ENCODE data around the gene GPHN. TPM values are rescaled to one million over a fixed set of nuclear protein-coding genes. Genes with fewer than 3 reads are reported as not detected.

Gene GPHN
- total and polyA plus RNA-seq, 2 of the 8 experiments (the other 6 are each of a cell fraction or from before 2014, with no cell fraction given) = 6.0 to 16.0 TPM

DNA sequence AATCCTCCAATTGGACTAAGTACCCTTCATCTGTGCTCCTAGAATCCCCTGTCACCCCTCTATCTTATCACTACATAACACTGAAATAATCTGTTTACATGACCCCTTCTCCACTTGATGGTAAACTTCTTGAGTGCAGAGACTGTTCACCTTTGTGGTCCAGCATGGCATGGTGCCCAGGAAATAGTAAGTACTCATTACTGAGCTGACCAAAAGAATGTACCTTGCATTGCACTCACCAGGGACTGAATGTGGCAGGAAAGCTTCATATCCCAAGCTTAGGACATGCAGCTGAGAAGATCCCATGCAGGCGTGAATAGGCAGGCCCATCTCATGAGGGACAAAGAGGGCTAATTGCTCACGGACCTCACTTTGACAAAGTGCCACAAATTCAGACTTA is 679.9 kb downstream of the GPHN start:
- no peak overlapping the region for H4K8ac ChIP-seq (ENCODE audit: extremely low read depth, insufficient read depth, low read length)
- no peak overlapping the region for H3K27ac ChIP-seq (ENCODE audit: low read depth, low read length)
- no peaks in the 10 kb centered on the region for H3K79me1 ChIP-seq (ENCODE audit: low read depth, low read length)
- CTCF ChIA-PET (ENCODE audit: partially characterized antibody) = interaction anchor here (1.1 to 2.1 kb wide), 3 partner anchors 13 to 148 kb away, joined by 3 to 5 read pairs (median 3); no protein-coding TSS in a partner anchor
- POLR2A ChIA-PET (ENCODE audit: partially characterized antibody) = interaction anchor here (1.3 kb wide), 1 partner anchor 9 kb away, joined by 3 read pairs; no protein-coding TSS in a partner anchor
- H3K9me3 ChIP-seq (ENCODE audit: insufficient read depth in 2 of 2, low read depth in 1 of 2, low read length in 1 of 2) = no peaks in the 10 kb centered on the region
- H3K4me3 ChIP-seq (ENCODE audit: extremely low read depth in 1 of 4, insufficient read depth in 2 of 4, low read depth in 3 of 4, low read length in 4 of 4) = no peak overlapping the region
- no peak overlapping the region for H3K56ac ChIP-seq (replicated peaks; ENCODE audit: insufficient read length, low read depth, low read length)
- H3K4me1 ChIP-seq (replicated peaks in 1 of 4; ENCODE audit: control insufficient read depth in 3 of 4, insufficient read depth in 4 of 4, low read length in 3 of 4) = no peaks in the 10 kb centered on the region
- no peak overlapping the region for H3K14ac ChIP-seq (ENCODE audit: insufficient read length)
- H2AFZ ChIP-seq (ENCODE audit: low read length) = no peak overlapping the region
- H3K79me2 ChIP-seq (ENCODE audit: control insufficient read depth in 1 of 2, insufficient read depth in 2 of 2, low read length in 2 of 2) = no peaks in the 10 kb centered on the region
- DNase-seq (ENCODE audit: low read depth in 1 of 2, low spot score in 2 of 2) (no peak), FAIRE-seq (no peak)
- no peak overlapping the region for H2BK12ac ChIP-seq (ENCODE audit: low read depth, low read length)
- no peak overlapping the region for H2BK120ac ChIP-seq (replicated peaks; ENCODE audit: low read depth, low read length)
- no peak overlapping the region for H4K5ac ChIP-seq (ENCODE audit: insufficient read length, low read depth, low read length)
- no peaks in the 10 kb centered on the region for H4K20me1 ChIP-seq (replicated peaks in 1 of 2; ENCODE audit: control insufficient read depth in 1 of 2, insufficient read depth in 2 of 2, low read length in 2 of 2)
- no peak overlapping the region for H3K9ac ChIP-seq (replicated peaks in 1 of 4; ENCODE audit: extremely low read depth in 1 of 4, low read depth in 3 of 4, low read length in 3 of 4)
- H3K36me3 ChIP-seq (ENCODE audit: control insufficient read depth in 2 of 4, insufficient read depth in 4 of 4, low read length in 3 of 4) = no peaks in the 10 kb centered on the region
- no peaks in the 10 kb centered on the region for H3K27me3 ChIP-seq (replicated peaks in 1 of 4; ENCODE audit: control insufficient read depth in 3 of 4, extremely low read depth in 1 of 4, insufficient read depth in 3 of 4, low read length in 3 of 4)
- H3K18ac ChIP-seq (ENCODE audit: extremely low read depth, low read length) = no peak overlapping the region
- H3K23ac ChIP-seq (ENCODE audit: insufficient read length) = no peak overlapping the region
- H3K23me2 ChIP-seq (ENCODE audit: low read depth, low read length) = no peaks in the 10 kb centered on the region
- 90% methylated on average over 2 of the region's 2 CpGs; no CpG with 5 or more reads in 1 of the 2 experiments for WGBS, 2 experiments (ENCODE audit: extremely low coverage in 1 of 2, insufficient coverage in 1 of 2, insufficient read length in 1 of 2, insufficient replicate concordance in 2 of 2, low coverage in 1 of 2, low lambda C conversion rate in 2 of 2, missing lambda C conversion rate in 1 of 2)
- H2AK5ac ChIP-seq (ENCODE audit: low read depth, low read length) = no peak overlapping the region
- no peak overlapping the region for H4K91ac ChIP-seq (replicated peaks; ENCODE audit: insufficient read length, low read length)
- no peak overlapping the region for H2BK15ac ChIP-seq (ENCODE audit: low read length)
- no peak overlapping the region for H2BK5ac ChIP-seq (ENCODE audit: low read depth, low read length)
- no peak overlapping the region for H2BK20ac ChIP-seq (ENCODE audit: low read length)
- H3K4ac ChIP-seq (replicated peaks; ENCODE audit: insufficient read length, low read depth, low read length) = no peak overlapping the region
- H3K4me2 ChIP-seq (ENCODE audit: insufficient read depth in 1 of 2, low read depth in 2 of 2, low read length in 2 of 2) = no peak overlapping the region
- no peak for TF ChIP-seq SUZ12 (IDR thresholded peaks at IDR 0.05; ENCODE audit: low read length)
- no peak for TF ChIP-seq GTF2F1 (IDR thresholded peaks at IDR 0.05; ENCODE audit: borderline replicate concordance, low read depth, low read length)
- TF ChIP-seq, protein P1, sequence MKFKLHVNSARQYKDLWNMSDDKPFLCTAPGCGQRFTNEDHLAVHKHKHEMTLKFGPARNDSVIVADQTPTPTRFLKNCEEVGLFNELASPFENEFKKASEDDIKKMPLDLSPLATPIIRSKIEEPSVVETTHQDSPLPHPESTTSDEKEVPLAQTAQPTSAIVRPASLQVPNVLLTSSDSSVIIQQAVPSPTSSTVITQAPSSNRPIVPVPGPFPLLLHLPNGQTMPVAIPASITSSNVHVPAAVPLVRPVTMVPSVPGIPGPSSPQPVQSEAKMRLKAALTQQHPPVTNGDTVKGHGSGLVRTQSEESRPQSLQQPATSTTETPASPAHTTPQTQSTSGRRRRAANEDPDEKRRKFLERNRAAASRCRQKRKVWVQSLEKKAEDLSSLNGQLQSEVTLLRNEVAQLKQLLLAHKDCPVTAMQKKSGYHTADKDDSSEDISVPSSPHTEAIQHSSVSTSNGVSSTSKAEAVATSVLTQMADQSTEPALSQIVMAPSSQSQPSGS (IDR thresholded peaks at IDR 0.05; ENCODE audit: low read length) = no peak
- no peak for TF ChIP-seq BRCA1 (IDR thresholded peaks at IDR 0.05; ENCODE audit: low read depth, low read length)
- TF ChIP-seq SAP30 (IDR thresholded peaks at IDR 0.05; ENCODE audit: insufficient read depth, insufficient replicate concordance, low read length) = no peak
- no peak for TF ChIP-seq CBX5 (IDR thresholded peaks at IDR 0.05; ENCODE audit: low read depth, low read length)
- no peak for TF ChIP-seq SP1 (IDR thresholded peaks at IDR 0.05; ENCODE audit: low read depth, low read length)
- TF ChIP-seq GABPA (IDR thresholded peaks at IDR 0.05; ENCODE audit: borderline replicate concordance, insufficient read depth, low read length) = no peak

Data from H1 (cell line).